PC-9 (cell line): ENCODE results near the gene YEATS4.

Experiments
- CTCF ChIP-seq: fragments of 200-600 bp; sonication (generic); conservative IDR thresholded peaks from 2 replicates; pipeline ENCODE4 v1.6.1; 2017; ENCODE audit warnings: mixed run types, antibody characterized with exemption, mild to moderate bottlenecking, moderate library complexity
- EZH2 ChIP-seq: fragments of 200-600 bp; sonication (generic); IDR thresholded peaks from 2 replicates; pipeline ENCODE4 v1.8.0; 2017; ENCODE audit warnings: antibody characterized with exemption, low read depth

GRCh38 chr12:69388371-69388770, 28.8 kb downstream of the YEATS4 start:
- TF ChIP-seq CTCF: peak; percentile 75
- no peak for TF ChIP-seq EZH2
